GM12874 (cell line): Measurements from ENCODE around the gene STRBP.

Experiments used
- TF ChIP-seq, protein P1 (sequence below): IDR thresholded peaks from 2 replicates; pipeline ENCODE4 v1.5.1; 2011; ENCODE audit warnings: low read depth, mild to moderate bottlenecking, control low read depth, low read length, moderate library complexity; ENCODE audit not compliant: insufficient read depth

STRBP gene

DNA sequence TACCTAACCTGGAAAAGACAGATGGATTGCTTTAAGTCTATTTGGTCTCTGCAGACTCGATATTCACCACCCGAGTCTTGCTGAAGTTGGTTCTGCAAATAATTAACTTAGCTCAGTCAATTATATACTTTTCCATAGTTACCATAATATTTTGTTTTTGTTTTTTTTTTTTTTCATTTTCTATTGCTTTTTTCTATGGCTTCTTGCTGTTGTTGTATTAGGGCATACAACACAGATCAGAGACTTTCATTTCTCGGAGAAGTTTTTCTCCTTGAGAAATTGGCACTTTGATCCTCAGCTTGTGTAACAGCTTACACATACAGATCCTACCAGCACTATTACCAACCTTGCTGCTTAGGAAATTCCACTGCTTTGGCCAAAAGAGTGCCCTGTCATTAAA lies 146.9 kb downstream of the STRBP start:
- TF ChIP-seq, protein P1, sequence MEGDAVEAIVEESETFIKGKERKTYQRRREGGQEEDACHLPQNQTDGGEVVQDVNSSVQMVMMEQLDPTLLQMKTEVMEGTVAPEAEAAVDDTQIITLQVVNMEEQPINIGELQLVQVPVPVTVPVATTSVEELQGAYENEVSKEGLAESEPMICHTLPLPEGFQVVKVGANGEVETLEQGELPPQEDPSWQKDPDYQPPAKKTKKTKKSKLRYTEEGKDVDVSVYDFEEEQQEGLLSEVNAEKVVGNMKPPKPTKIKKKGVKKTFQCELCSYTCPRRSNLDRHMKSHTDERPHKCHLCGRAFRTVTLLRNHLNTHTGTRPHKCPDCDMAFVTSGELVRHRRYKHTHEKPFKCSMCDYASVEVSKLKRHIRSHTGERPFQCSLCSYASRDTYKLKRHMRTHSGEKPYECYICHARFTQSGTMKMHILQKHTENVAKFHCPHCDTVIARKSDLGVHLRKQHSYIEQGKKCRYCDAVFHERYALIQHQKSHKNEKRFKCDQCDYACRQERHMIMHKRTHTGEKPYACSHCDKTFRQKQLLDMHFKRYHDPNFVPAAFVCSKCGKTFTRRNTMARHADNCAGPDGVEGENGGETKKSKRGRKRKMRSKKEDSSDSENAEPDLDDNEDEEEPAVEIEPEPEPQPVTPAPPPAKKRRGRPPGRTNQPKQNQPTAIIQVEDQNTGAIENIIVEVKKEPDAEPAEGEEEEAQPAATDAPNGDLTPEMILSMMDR: no peak

DNA sequence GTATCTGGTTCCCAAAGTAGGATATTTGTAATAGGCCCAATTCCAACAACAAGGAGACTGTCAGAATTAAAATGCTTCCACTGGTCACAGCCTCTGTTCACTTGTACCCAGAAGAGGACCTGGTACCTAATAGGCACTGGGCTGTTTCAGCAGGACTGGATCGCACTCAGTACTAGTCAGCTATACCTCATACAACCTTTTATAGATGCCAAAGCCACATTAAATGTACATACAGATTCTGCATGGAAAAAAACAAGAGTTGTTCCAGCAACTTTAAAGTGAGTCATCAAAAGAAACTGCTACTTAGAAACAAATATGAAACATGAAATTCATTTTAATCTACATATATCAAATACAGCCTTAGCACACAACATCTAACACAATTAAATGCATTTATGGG lies 147.4 kb downstream of the STRBP start:
- TF ChIP-seq, protein P1: no peak

GRCh38 chr9:123120131-123120530 lies 148.3 kb downstream of the STRBP start:
- TF ChIP-seq, protein P1: no peak

DNA sequence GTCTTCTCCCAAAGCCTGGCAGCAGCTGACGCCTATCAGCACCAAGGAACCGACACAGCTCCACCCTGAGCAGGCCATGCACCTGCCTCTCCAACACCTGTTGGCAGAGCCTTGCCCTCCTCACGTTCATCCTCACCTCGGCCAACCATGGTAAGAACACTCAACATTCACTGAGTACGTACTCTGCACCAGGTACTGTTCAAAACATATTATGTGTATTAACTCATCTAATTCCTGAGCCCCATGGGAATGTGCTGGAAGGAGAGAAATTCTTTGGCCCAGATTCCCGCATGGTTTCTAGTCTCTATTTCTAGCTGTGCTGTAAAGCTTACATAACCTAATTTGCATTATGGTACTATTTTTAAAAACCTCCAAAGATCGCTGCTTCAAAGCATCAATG lies 148.8 kb downstream of the STRBP start:
- TF ChIP-seq, protein P1: no peak

DNA sequence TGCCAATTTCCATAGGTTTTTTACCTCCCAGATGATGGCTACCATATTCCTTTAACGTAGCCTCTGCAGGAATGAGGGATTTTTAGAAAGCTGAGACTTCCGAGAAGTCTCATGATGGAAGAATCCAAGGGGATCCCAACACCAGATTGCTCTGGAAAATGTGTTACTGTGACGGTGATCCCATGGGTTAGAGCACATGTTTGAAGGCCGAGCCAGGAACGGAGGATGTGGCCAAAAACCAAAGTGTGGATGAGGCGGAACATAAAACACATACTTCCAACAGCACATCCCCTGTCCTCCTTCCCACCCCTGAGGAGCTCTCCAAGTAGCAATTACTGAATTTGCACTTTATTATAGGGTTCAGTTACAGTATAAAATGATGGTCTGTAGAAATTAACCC lies 152.3 kb downstream of the STRBP start:
- TF ChIP-seq, protein P1: no peak

GRCh38 chr9:123115146-123115913 lies 153.1 kb downstream of the STRBP start:
- TF ChIP-seq, protein P1: no peak

DNA sequence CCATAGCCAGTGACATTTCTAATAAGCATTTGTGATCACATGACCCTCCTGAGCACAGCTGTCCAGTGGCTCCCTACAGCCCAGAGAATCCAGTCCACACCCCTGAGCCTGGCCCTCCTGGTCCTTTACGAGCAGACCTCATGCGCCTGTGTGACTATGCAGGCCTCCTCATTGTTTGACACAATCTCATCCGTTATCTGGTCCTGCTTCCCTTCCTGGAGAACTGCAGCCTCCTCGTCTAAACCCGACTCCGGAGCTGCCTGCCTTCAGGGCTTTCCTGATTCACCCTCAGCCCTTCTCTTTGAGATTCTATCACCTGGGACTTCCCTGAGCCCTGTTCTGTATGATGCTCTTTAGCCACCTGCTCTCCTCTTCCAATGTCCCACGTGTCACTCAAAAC lies 155.2 kb downstream of the STRBP start:
- TF ChIP-seq, protein P1: no peak
